HUES6 (cell line): ENCODE measurements around the gene C22orf39.

Experiments used
- H3K27ac ChIP-seq: 2 replicates; pipeline ENCODE4 v1.7.0; 2013; ENCODE audit warnings: low read depth, mild to moderate bottlenecking, low read length, inconsistent platforms
- H3K27me3 ChIP-seq: 2 replicates; pipeline ENCODE4 v1.6.1; 2013; ENCODE audit warnings: low read length; ENCODE audit not compliant: control insufficient read depth, insufficient read depth
- H3K36me3 ChIP-seq: 2 replicates; pipeline ENCODE4 v1.6.1; 2013; ENCODE audit warnings: low read length; ENCODE audit not compliant: control insufficient read depth, insufficient read depth
- H3K4me1 ChIP-seq: 2 replicates; pipeline ENCODE4 v1.6.1; 2013; ENCODE audit warnings: low read length; ENCODE audit not compliant: control insufficient read depth, insufficient read depth
- H3K4me3 ChIP-seq: 2 replicates; pipeline ENCODE4 v1.5.1; 2013; ENCODE audit warnings: low read depth, low read length
- H3K9ac ChIP-seq: one replicate; pipeline ENCODE4 v1.6.1; 2013; ENCODE audit warnings: mild to moderate bottlenecking, low read length
- H3K9me3 ChIP-seq: 2 replicates; pipeline ENCODE4 v1.6.1; 2013; ENCODE audit warnings: low read depth, low read length; ENCODE audit not compliant: control insufficient read depth, insufficient read depth

C22orf39 gene

GRCh38 chr22:19395276-19395675 is 52.2 kb downstream of the C22orf39 start:
- Histone ChIP-seq H3K27me3 (no peaks in the 10 kb centered on the region), H3K4me3 (no peak overlapping the region), H3K4me1 (no peaks in the 10 kb centered on the region), H3K9me3 (no peaks in the 10 kb centered on the region), H3K27ac (no peak overlapping the region), H3K9ac (no peak overlapping the region), H3K36me3 (peaks cover 92% of the 10 kb centered on the region)

GRCh38 chr22:19394274-19395050 is 53.0 kb downstream of the C22orf39 start:
- H3K27ac ChIP-seq, result no peak overlapping the region
- H3K27me3 ChIP-seq, result no peaks in the 10 kb centered on the region
- no peaks in the 10 kb centered on the region for H3K9me3 ChIP-seq
- H3K36me3 ChIP-seq, result peaks cover 93% of the 10 kb centered on the region
- no peak overlapping the region for H3K9ac ChIP-seq
- no peak overlapping the region for H3K4me3 ChIP-seq
- no peaks in the 10 kb centered on the region for H3K4me1 ChIP-seq

DNA sequence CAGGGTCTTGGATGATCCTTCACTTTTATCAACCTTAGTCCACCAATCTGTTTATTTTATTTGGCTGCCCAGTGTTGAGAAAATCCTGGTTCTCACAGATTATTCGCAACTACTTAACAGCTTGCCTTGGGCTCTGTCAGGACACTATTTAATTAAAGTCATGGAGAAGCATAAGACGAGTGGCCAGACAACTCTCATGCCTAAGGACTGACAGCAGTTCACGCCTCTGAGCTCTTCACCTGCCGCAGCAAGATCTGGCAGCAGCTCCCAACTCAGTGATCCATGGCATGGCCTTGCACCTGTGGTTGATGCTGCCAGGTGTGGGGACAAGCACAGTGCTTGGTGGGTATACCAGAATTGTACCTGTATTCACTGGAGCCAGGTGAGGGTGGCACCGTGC is 53.8 kb downstream of the C22orf39 start:
- Histone ChIP-seq H3K9me3 (no peaks in the 10 kb centered on the region), H3K9ac (no peak overlapping the region), H3K27me3 (no peaks in the 10 kb centered on the region), H3K4me3 (no peak overlapping the region), H3K4me1 (no peaks in the 10 kb centered on the region), H3K27ac (no peak overlapping the region), H3K36me3 (peaks cover 93% of the 10 kb centered on the region)
